Esophagus squamous epithelium (tissue), 5 donors: ENCODE data around the gene NECTIN2. TPM values are rescaled to one million over a fixed set of nuclear protein-coding genes. Genes with fewer than 3 reads are reported as not detected.
"Not testable (repeated sequence)": the region's sequence is repeated elsewhere in the genome, so short reads cannot be mapped to it uniquely, and the experiment has no call there.

ENCODE experiments used
- DNase-seq: peaks from one replicate; lab custom pipeline; 2025; lab: John Stamatoyannopoulos, UW
- H3K27ac ChIP-seq, 4 donors: fragments of 200-600 bp; sonication (generic); one replicate each; pipeline ENCODE4 v1.5.1; 2016 to 2019; ENCODE audit warnings: mild to moderate bottlenecking in 1 of 4
- H3K27me3 ChIP-seq, 4 donors: fragments of 200-600 bp; sonication (generic); 1 replicate in 3 of 4; 2 replicates in 1 of 4; pipeline versions ENCODE4 v1.5.1 to v1.6.0; 2017 to 2021; ENCODE audit warnings: antibody characterized with exemption in 1 of 4
- H3K36me3 ChIP-seq, 3 donors: fragments of 200-600 bp; sonication (generic); one replicate each; pipeline ENCODE4 v1.5.1; 2016 to 2019
- H3K4me1 ChIP-seq, 3 donors: fragments of 200-600 bp; sonication (generic); one replicate each; pipeline ENCODE4 v1.5.1; 2017 to 2019
- H3K4me3 ChIP-seq, 4 donors: fragments of 200-600 bp; sonication (generic); 1 replicate in 3 of 4; 2 replicates in 1 of 4; pipeline ENCODE4 v1.5.1; 2016 to 2019; ENCODE audit warnings: mild to moderate bottlenecking in 2 of 4, moderate library complexity in 1 of 4
- H3K9me3 ChIP-seq, 3 donors: fragments of 200-600 bp; sonication (generic); one replicate each; pipeline ENCODE4 v1.5.1; 2016 to 2019
- POLR2A ChIP-seq, 4 donors: fragments of 450-650 bp; IDR thresholded peaks; one replicate each; pipeline ENCODE4 v1.6.1; 2017; ENCODE audit warnings: antibody characterized with exemption in 4 of 4, mild to moderate bottlenecking in 4 of 4, moderate library complexity in 3 of 4
- WGBS, 2 donors: methylation state at CpG; one replicate each; pipeline ENCODE4 v1.1.5; 2018; 5-methylcytosine and 5-hydroxymethylcytosine counted together
- intact Hi-C: fragments of 100-400 bp; cut with DNase I; formaldehyde crosslinking; loops from one replicate; pipeline ENCODE4 v1.15.0; 2022
- total RNA-seq, 4 donors: library from RNA; depleted of rRNA; stranded (reverse); fragments of >200 nt; gene quantifications; one replicate each; pipeline ENCODE4 v1.1.0, GENCODE V29; 2016
- TF ChIP-seq, protein P1 (sequence below), 6 experiments: fragments of 450-650 bp in 4 of 6; fragments of 200-600 bp in 2 of 6; sonication (generic) in 2 of 6; IDR thresholded peaks; one replicate each; pipeline ENCODE4 v1.5.1; 2016 to 2019; ENCODE audit warnings: antibody characterized with exemption in 6 of 6, mild to moderate bottlenecking in 4 of 6, moderate library complexity in 4 of 6
- donor health status: DM: yes; HTN: yes; CAD: no.

NECTIN2 gene
- total RNA-seq, 4 donors from 2014 or later = 42.9 to 103 (median 60.9) TPM

DNA sequence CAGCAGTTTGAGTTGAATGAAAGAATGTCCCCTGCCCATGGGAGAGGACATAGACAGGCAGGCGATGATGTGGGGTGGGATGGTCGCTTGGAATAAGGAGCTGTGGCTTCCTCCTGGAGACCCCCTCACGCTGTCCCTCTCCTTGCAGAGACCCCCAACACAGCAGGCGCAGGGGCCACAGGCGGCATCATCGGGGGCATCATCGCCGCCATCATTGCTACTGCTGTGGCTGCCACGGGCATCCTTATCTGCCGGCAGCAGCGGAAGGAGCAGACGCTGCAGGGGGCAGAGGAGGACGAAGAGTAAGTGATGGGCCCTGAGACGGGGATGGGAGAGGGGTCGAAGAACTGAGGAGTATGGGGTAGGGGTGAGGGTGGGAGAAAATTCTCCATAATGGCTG is 36.0 kb downstream of the NECTIN2 start:
- Histone ChIP-seq H3K36me3 (peaks cover 0 to 70% (median 0%) of the 10 kb centered on the region in 3 donors), H3K4me1 (peaks cover 0 to 29% (median 4%) of the 10 kb centered on the region in 3 donors), H3K27me3 (no peaks in the 10 kb centered on the region), H3K9me3 (no peaks in the 10 kb centered on the region), H3K4me3 (no peak overlapping the region), H3K27ac (no peak overlapping the region)
- intact Hi-C loops = no loop called here
- DNase-seq = no peak
- TF ChIP-seq POLR2A (IDR thresholded peaks at IDR 0.05) = no peak
- TF ChIP-seq, protein P1, sequence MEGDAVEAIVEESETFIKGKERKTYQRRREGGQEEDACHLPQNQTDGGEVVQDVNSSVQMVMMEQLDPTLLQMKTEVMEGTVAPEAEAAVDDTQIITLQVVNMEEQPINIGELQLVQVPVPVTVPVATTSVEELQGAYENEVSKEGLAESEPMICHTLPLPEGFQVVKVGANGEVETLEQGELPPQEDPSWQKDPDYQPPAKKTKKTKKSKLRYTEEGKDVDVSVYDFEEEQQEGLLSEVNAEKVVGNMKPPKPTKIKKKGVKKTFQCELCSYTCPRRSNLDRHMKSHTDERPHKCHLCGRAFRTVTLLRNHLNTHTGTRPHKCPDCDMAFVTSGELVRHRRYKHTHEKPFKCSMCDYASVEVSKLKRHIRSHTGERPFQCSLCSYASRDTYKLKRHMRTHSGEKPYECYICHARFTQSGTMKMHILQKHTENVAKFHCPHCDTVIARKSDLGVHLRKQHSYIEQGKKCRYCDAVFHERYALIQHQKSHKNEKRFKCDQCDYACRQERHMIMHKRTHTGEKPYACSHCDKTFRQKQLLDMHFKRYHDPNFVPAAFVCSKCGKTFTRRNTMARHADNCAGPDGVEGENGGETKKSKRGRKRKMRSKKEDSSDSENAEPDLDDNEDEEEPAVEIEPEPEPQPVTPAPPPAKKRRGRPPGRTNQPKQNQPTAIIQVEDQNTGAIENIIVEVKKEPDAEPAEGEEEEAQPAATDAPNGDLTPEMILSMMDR (IDR thresholded peaks at IDR 0.05) = no peak
- 78 to 89% methylated on average over 7 to 9 of the region's 15 CpGs for WGBS, 2 donors

DNA sequence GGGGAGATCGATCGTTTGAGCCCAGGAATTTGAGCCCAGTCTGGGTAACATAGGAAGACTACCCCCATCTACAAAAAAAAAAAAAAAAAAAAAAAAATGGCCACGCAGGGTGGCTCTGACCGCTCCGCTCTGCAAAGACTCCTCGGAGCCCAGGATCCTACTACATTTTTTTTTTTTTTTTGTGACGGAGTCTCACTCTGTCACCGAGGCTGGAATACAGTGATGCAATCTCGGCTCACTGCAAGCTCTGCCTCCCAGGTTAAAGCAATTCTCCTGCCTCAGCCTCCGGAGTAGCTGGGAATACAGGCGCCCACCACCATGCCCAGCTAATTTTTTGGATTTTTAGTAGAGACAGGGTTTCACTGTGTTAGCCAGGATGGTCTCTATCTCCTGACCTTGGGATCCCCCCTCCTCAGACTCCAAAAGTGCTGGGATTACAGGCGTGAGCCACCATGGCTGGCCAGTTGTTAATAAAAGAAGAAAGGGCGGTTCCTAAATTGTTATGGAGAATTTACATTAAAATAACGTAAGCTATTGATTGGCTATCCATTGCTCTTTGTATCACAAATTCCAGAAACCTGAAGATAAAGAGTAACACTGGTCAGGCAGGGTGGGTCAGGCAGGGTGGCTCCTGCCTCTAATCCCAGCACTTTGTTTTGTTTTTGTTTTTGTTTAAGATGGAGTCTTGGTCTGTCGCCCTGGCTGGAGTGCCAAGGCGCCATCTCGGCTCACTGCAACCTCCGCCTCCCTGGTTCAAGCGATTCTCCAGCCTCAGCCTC is 36.7 kb downstream of the NECTIN2 start:
- WGBS, 2 donors = 91 to 92% methylated on average over 17 to 19 of the region's 19 CpGs
- intact Hi-C loops, DNase-seq, H3K9me3 ChIP-seq, H3K27ac ChIP-seq, H3K4me3 ChIP-seq, H3K27me3 ChIP-seq: not testable (repeated sequence)
- Histone ChIP-seq H3K4me1 (peaks cover 0 to 21% (median 4%) of the 10 kb centered on the region in 3 donors), H3K36me3 (peaks cover 0 to 70% (median 0%) of the 10 kb centered on the region in 3 donors)

DNA sequence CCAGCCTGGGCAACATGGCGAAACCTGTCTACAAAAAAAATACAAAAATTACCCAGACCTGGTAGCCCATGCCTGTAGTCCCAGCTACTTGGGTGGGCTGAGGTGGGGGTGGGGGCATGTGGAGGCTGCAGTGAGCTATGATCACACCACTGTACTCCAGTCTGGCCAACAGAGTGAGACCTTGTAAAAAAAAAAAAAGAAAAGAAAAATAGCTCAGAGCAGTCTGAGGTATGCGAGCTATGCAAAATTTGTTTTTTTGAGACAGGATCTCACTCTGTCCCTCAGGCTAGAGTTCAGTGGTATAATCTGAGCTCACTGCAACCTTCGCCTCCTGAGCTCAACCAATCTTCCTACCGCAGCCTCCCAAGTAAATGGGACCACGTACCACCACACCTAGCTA is 37.8 kb downstream of the NECTIN2 start:
- Histone ChIP-seq H3K27ac (no peak overlapping the region), H3K9me3 (no peaks in the 10 kb centered on the region), H3K4me3 (no peak overlapping the region), H3K4me1 (peaks cover 0 to 10% (median 0%) of the 10 kb centered on the region in 3 donors), H3K36me3 (peaks cover 0 to 70% (median 0%) of the 10 kb centered on the region in 3 donors), H3K27me3 (no peaks in the 10 kb centered on the region)
- WGBS, 2 donors = 85 to 88% methylated on average over 5 of the region's 5 CpGs
- DNase-seq = no peak
- intact Hi-C loops = no loop called here
- TF ChIP-seq POLR2A (IDR thresholded peaks at IDR 0.05) = no peak
- TF ChIP-seq, protein P1 (IDR thresholded peaks at IDR 0.05) = no peak

DNA sequence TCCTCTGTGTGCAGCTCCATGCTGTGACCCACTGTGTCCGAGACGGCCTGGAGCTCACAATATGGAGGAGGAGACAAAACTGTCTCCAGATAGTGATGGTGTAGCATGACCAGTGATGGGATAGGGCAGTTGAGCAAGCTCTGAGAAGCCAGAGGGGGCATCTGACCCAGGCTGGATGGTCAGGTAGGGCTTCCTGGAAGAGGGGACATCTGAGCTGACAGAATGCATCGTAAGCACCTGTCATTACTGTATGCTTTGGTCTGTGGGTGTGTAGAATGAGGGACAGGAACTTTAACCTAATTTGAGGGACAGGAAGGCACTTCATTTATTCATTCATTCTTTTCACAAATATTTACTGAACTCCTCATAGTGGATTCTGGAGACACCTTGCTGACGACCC is 38.5 kb downstream of the NECTIN2 start:
- no peak overlapping the region for H3K27ac ChIP-seq
- intact Hi-C loops = no loop called here
- TF ChIP-seq, protein P1 (IDR thresholded peaks at IDR 0.05) = no peak
- TF ChIP-seq POLR2A (IDR thresholded peaks at IDR 0.05) = no peak
- peaks cover 0 to 64% (median 0%) of the 10 kb centered on the region in 3 donors for H3K36me3 ChIP-seq
- no peaks in the 10 kb centered on the region for H3K27me3 ChIP-seq
- peaks cover 0 to 7% (median 2%) of the 10 kb centered on the region in 3 donors for H3K4me1 ChIP-seq
- no peaks in the 10 kb centered on the region for H3K9me3 ChIP-seq
- DNase-seq = no peak
- no peak overlapping the region for H3K4me3 ChIP-seq
- 70 to 81% methylated on average over 3 to 4 of the region's 4 CpGs for WGBS, 2 donors

DNA sequence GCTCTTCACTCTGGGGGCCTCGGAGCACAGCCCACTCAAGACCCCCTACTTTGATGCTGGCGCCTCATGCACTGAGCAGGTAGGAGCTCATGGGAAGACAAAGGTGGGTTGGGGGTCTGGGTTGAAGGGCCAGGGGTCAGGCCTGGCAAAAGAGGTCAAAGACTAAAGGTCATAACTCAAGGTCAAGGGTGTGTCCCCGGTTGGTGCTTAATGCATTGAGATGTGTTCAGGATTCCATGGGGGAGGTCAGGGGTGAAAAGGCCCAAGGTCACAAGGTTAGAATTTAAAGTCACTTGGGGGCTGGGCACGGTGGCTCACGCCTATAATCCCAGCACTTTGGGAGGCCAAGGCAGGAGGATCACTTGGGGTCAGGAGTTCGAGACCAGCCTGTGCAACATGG is 40.0 kb downstream of the NECTIN2 start:
- TF ChIP-seq, protein P1 (IDR thresholded peaks at IDR 0.05) = no peak
- TF ChIP-seq POLR2A (IDR thresholded peaks at IDR 0.05) = no peak
- no peak for DNase-seq
- peaks cover 0 to 64% (median 0%) of the 10 kb centered on the region in 3 donors for H3K36me3 ChIP-seq
- H3K9me3 ChIP-seq = no peaks in the 10 kb centered on the region
- no peak overlapping the region for H3K4me3 ChIP-seq
- no peak overlapping the region for H3K27ac ChIP-seq
- no peaks in the 10 kb centered on the region for H3K27me3 ChIP-seq
- H3K4me1 ChIP-seq = peaks cover 7 to 10% (median 7%) of the 10 kb centered on the region in 3 donors
- intact Hi-C loops = no loop called here
- WGBS, 2 donors = 81 to 86% methylated on average over 1 to 4 of the region's 6 CpGs
